Cardiac muscle cell (in vitro differentiated cells and primary cell): ENCODE results near the gene PPM1D. TPM values are rescaled to one million over a fixed set of nuclear protein-coding genes. Genes with fewer than 3 reads are reported as not detected.
"Not testable (repeated sequence)": the region's sequence is repeated elsewhere in the genome, so short reads cannot be mapped to it uniquely, and the experiment has no call there.

Experiments used
- DNase-seq, 2 donors: peaks; one replicate each; pipeline versions ENCODE4 v3.0.0 to v3.0.0-alpha.2; 2010 to 2017; ENCODE audit warnings: low read depth in 1 of 2, low spot score in 1 of 2
- H3K27ac ChIP-seq: fragments of 200-600 bp; sonication (generic); 2 replicates; pipeline ENCODE4 v1.5.1; 2016
- H3K27me3 ChIP-seq: fragments of 200-600 bp; sonication (generic); 2 replicates; pipeline ENCODE4 v1.6.0; 2016; ENCODE audit warnings: control low read depth
- H3K36me3 ChIP-seq: fragments of 200-600 bp; sonication (generic); 2 replicates; pipeline ENCODE4 v1.5.1; 2016; ENCODE audit warnings: control low read depth
- H3K4me1 ChIP-seq: fragments of 200-600 bp; sonication (generic); 2 replicates; pipeline ENCODE4 v1.8.1; 2017; ENCODE audit warnings: low read depth, mild to moderate bottlenecking, mixed run types
- H3K4me3 ChIP-seq: fragments of 200-600 bp; sonication (generic); 2 replicates; pipeline ENCODE4 v1.5.1; 2016; ENCODE audit warnings: mild to moderate bottlenecking
- H3K9me3 ChIP-seq: fragments of 200-600 bp; sonication (generic); 2 replicates; pipeline ENCODE4 v1.5.1; 2017; ENCODE audit warnings: low read depth, mild to moderate bottlenecking, control low read depth
- CTCF ChIP-seq: IDR thresholded peaks from 2 replicates; pipeline ENCODE4 v1.5.1; 2012; ENCODE audit warnings: low read depth, mild to moderate bottlenecking, low read length
- polyA plus RNA-seq: library from polyadenylated mRNA; unstranded; fragments of >200 nt; fragmentation: Nextera tagmentation; extraction: Ambion mirVana; gene quantifications from 2 replicates; pipeline ENCODE4 v1.2.1, GENCODE V29; 2016
- total RNA-seq: library from RNA; depleted of rRNA; stranded (reverse); fragments of >200 nt; gene quantifications from 2 replicates; pipeline ENCODE4 v1.2.3, GENCODE V29; 2016

The PPM1D gene
- total and polyA plus RNA-seq, 2 experiments from 2014 or later, result 7.7 to 16.3 TPM

- Histone ChIP-seq H3K27me3 (no peaks in the 10 kb centered on the region), H3K9me3 (no peaks in the 10 kb centered on the region), H3K36me3 (no peaks in the 10 kb centered on the region), H3K27ac (peak overlapping the region; percentile 95), H3K4me3 (peak overlapping the region; percentile 57), H3K4me1 (peaks cover 8% of the 10 kb centered on the region)
- DNase-seq, result peak; percentile 76 to 88
- TF ChIP-seq CTCF, result no peak
These were observed 1.7 kb downstream of the PPM1D start for GRCh38 chr17:60601447-60602384.

- Histone ChIP-seq H3K27me3 (no peaks in the 10 kb centered on the region), H3K4me3 (peak overlapping the region; percentile 57), H3K9me3 (no peaks in the 10 kb centered on the region), H3K27ac (no peak overlapping the region), H3K36me3 (no peaks in the 10 kb centered on the region), H3K4me1 (peaks cover 8% of the 10 kb centered on the region)
- DNase-seq, result peak in 1 of 2 donors; percentile 19
- no peak for TF ChIP-seq CTCF
These were observed 2.4 kb downstream of the PPM1D start for GRCh38 chr17:60602385-60602742.

DNA sequence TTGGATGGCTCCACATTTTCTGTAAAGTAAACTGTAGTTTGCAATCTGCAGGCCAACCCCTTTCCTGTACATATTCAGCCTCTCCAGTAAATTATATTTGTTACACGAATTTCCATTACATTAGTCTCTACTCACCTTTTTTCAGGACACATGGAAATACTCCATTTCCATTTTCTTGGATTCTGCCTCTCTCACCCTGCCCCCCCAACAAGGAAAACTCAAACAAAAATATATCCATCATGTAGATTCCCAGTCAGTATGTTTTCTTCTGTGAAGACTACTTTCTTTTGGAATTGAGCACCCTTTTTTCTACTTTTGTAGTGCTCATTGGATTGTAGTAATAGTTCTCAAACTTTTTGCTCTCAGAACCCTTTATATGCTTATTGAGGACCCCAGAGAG lies 2.9 kb downstream of the PPM1D start:
- H3K4me1 ChIP-seq, result peaks cover 8% of the 10 kb centered on the region
- no peak for TF ChIP-seq CTCF
- peak overlapping the region; percentile 57 for H3K4me3 ChIP-seq
- no peaks in the 10 kb centered on the region for H3K27me3 ChIP-seq
- H3K36me3 ChIP-seq, result no peaks in the 10 kb centered on the region
- H3K27ac ChIP-seq, result no peak overlapping the region
- no peaks in the 10 kb centered on the region for H3K9me3 ChIP-seq
- no peak for DNase-seq

DNA sequence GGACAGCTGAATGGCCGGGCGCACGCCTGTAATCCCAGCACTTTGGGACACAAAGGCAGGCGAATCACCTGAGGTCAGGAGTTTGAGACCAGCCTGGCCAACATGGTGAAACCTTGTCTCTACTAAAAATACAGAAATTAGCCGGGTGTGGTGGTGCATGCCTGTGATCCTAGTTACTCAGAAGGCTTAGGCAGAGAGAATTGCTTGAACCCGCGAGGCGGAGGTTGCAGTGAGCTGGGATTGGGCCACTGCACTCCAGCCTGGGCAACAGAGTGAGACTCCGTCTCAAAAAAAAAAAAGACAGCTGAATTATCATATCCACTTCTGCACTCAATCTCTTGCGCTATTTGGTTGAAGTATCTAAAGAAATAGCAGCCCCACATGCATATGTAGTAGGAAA lies 3.5 kb downstream of the PPM1D start:
- H3K4me1 ChIP-seq, H3K9me3 ChIP-seq, DNase-seq: not testable (repeated sequence)

DNA sequence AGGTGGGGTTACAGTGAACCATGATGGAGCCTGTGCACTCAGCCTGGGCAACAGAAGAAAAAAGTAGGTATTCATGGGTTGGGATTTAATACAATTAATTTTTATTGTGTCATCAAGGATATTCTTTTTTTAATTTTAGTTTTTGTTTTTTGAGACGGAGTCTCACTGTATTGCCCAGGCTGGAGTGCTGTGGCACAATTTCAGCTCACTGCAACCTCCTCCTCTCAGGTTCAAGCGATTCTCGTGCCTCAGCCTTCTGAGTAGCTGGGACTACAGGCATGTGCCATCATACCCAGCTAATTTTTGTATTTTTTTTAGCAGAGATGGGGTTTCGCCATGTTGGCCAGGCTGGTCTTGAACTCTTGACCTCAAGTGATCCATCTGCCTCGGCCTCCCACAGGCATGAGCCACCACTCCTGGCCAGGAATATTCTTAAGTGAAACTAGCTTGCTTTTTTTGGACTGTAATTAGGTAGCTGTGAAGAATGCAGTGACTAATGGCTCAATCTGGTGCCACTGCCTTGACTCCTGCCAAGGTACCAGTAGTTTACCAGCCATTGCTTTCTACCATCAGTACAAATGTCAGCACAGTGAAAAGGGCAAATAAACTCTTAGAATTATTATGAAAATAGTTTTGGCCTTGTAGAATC lies 4.8 kb downstream of the PPM1D start:
- no peak overlapping the region for H3K4me3 ChIP-seq
- H3K4me1 ChIP-seq, result no peaks in the 10 kb centered on the region
- no peaks in the 10 kb centered on the region for H3K27me3 ChIP-seq
- H3K36me3 ChIP-seq, result no peaks in the 10 kb centered on the region
- no peak overlapping the region for H3K27ac ChIP-seq
- no peaks in the 10 kb centered on the region for H3K9me3 ChIP-seq
- TF ChIP-seq CTCF, result no peak
- DNase-seq, result peak in 1 of 2 donors; percentile 59

More for the DNA sequence above, 3.5 kb downstream of the PPM1D start:
- H3K4me3 ChIP-seq, H3K27me3 ChIP-seq, H3K27ac ChIP-seq, H3K36me3 ChIP-seq: not testable (repeated sequence)

GRCh38 chr17:60606036-60606435 lies 6.0 kb downstream of the PPM1D start:
- no peak for DNase-seq
- Histone ChIP-seq H3K4me3 (no peak overlapping the region), H3K9me3 (no peaks in the 10 kb centered on the region), H3K4me1 (peaks cover 3% of the 10 kb centered on the region), H3K27me3 (no peaks in the 10 kb centered on the region), H3K36me3 (no peaks in the 10 kb centered on the region), H3K27ac (no peak overlapping the region)
- TF ChIP-seq CTCF, result no peak
